HL-60 (cell line): ENCODE measurements around the gene TOPAZ1.

Experiments used
- DNase-seq, 2 experiments: peaks; one replicate each; pipeline ENCODE4 v3.0.0-alpha.2; 2010 to 2020; ENCODE audit warnings: low read depth in 1 of 2, low spot score in 1 of 2
- H3K27ac ChIP-seq: fragments of 250-450 bp; sonication (Bioruptor Pico); replicated peaks from 2 replicates; pipeline ENCODE4 v1.5.1; 2020; ENCODE audit warnings: mild to moderate bottlenecking, moderate library complexity
- H3K27me3 ChIP-seq: fragments of 250-450 bp; sonication (Bioruptor Pico); 2 replicates; pipeline ENCODE4 v1.5.1; 2021; ENCODE audit warnings: mild to moderate bottlenecking, moderate library complexity; ENCODE audit not compliant: insufficient read depth, poor library complexity, severe bottlenecking
- H3K4me3 ChIP-seq: replicated peaks from 2 replicates; pipeline ENCODE4 v1.5.1; 2011; ENCODE audit warnings: mild to moderate bottlenecking, control low read depth, low read length; ENCODE audit not compliant: insufficient read depth
- CTCF ChIP-seq: IDR thresholded peaks from one replicate; pipeline ENCODE4 v1.5.1; 2011; ENCODE audit warnings: low read length, control low read depth, inconsistent platforms; ENCODE audit not compliant: insufficient read depth
- GABPA ChIP-seq: IDR thresholded peaks from 2 replicates; pipeline ENCODE4 v1.6.1; 2012; ENCODE audit warnings: low read depth
- POLR2AphosphoS5 ChIP-seq: IDR thresholded peaks from 2 replicates; pipeline ENCODE4 v1.6.1; 2012; ENCODE audit warnings: low read depth
- SPI1 ChIP-seq: IDR thresholded peaks from 2 replicates; pipeline ENCODE4 v1.6.1; 2012; ENCODE audit warnings: low read depth, mild to moderate bottlenecking, borderline replicate concordance
- TF ChIP-seq, protein P1 (sequence below): IDR thresholded peaks from 2 replicates; pipeline ENCODE4 v1.6.1; 2012; ENCODE audit warnings: low read depth; ENCODE audit not compliant: insufficient replicate concordance

TOPAZ1 gene

GRCh38 chr3:44222337-44222736 is 19.3 kb upstream of the TOPAZ1 start:
- Histone ChIP-seq H3K27ac (no peak overlapping the region), H3K27me3 (no peaks in the 10 kb centered on the region), H3K4me3 (no peak overlapping the region)
- TF ChIP-seq GABPA: no peak
- TF ChIP-seq, protein P1, sequence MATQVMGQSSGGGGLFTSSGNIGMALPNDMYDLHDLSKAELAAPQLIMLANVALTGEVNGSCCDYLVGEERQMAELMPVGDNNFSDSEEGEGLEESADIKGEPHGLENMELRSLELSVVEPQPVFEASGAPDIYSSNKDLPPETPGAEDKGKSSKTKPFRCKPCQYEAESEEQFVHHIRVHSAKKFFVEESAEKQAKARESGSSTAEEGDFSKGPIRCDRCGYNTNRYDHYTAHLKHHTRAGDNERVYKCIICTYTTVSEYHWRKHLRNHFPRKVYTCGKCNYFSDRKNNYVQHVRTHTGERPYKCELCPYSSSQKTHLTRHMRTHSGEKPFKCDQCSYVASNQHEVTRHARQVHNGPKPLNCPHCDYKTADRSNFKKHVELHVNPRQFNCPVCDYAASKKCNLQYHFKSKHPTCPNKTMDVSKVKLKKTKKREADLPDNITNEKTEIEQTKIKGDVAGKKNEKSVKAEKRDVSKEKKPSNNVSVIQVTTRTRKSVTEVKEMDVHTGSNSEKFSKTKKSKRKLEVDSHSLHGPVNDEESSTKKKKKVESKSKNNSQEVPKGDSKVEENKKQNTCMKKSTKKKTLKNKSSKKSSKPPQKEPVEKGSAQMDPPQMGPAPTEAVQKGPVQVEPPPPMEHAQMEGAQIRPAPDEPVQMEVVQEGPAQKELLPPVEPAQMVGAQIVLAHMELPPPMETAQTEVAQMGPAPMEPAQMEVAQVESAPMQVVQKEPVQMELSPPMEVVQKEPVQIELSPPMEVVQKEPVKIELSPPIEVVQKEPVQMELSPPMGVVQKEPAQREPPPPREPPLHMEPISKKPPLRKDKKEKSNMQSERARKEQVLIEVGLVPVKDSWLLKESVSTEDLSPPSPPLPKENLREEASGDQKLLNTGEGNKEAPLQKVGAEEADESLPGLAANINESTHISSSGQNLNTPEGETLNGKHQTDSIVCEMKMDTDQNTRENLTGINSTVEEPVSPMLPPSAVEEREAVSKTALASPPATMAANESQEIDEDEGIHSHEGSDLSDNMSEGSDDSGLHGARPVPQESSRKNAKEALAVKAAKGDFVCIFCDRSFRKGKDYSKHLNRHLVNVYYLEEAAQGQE: no peak
- no peak for TF ChIP-seq SPI1
- no peak for TF ChIP-seq CTCF
- TF ChIP-seq POLR2AphosphoS5: no peak
- no peak for DNase-seq

DNA sequence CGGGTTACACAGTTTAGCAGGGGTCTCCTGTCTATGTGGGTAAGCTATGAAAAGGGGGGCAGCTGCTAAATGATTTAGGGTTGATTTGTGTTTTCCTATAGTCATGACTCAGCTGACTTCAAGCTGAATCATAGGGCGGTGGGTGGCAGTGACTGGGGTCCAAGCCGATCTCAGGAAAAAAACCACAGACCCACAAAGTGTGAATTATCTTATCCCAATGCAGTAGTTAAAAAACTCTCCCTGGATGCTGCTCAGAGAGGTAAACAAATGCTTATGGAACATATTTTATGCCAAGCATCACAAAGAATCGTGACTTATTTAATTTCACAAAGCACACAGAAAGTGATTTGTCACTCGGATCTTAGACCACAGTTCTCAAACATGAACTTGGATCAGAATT is 18.4 kb upstream of the TOPAZ1 start:
- Histone ChIP-seq H3K27me3 (no peaks in the 10 kb centered on the region), H3K27ac (no peak overlapping the region), H3K4me3 (no peak overlapping the region)
- TF ChIP-seq POLR2AphosphoS5: no peak
- TF ChIP-seq CTCF: no peak
- TF ChIP-seq, protein P1: no peak
- no peak for TF ChIP-seq SPI1
- no peak for TF ChIP-seq GABPA
- no peak for DNase-seq

GRCh38 chr3:44224131-44224530 is 17.6 kb upstream of the TOPAZ1 start:
- Histone ChIP-seq H3K27ac (no peak overlapping the region), H3K27me3 (no peaks in the 10 kb centered on the region), H3K4me3 (no peak overlapping the region)
- TF ChIP-seq GABPA: no peak
- TF ChIP-seq, protein P1: no peak
- no peak for TF ChIP-seq SPI1
- TF ChIP-seq CTCF: no peak
- TF ChIP-seq POLR2AphosphoS5: no peak
- no peak for DNase-seq
